ENCODE data around the gene MT1B. TPM values are rescaled to one million over a fixed set of nuclear protein-coding genes. Genes with fewer than 3 reads are reported as not detected.

The MT1B gene
- total and polyA plus RNA-seq, 4 donors, result 1.2 to 1.5 TPM; not detected in 2

GRCh38 chr16:56608043-56608875, 43.4 kb upstream of the MT1B start, which contains the start of gene MT2A (continued):
- TF ChIP-seq CTCF (IDR thresholded peaks at IDR 0.05; ENCODE audit: low read depth, low read length, missing input control), result no peak
- TF ChIP-seq RXRA (IDR thresholded peaks at IDR 0.05), result peak; percentile 57 to 85
- TF ChIP-seq HNF4G (IDR thresholded peaks at IDR 0.05), result no peak

GRCh38 chr16:56608876-56609462, 42.7 kb upstream of the MT1B start:
- Histone ChIP-seq H3K9me3 (ENCODE audit: control insufficient read depth in 4 of 4, low read length in 3 of 4) (no peaks in the 10 kb centered on the region), H3K36me3 (ENCODE audit: control insufficient read depth in 4 of 4, insufficient read depth in 3 of 4, low read depth in 1 of 4, low read length in 3 of 4) (no peaks in the 10 kb centered on the region), H3K27ac (ENCODE audit: low read depth in 1 of 2, low read length in 2 of 2) (peak overlapping the region; percentile 98 to 99), H3K4me1 (ENCODE audit: control insufficient read depth in 4 of 4, insufficient read depth in 4 of 4, low read length in 3 of 4) (peaks cover 6 to 37% (median 13%) of the 10 kb centered on the region in 4 donors), H3K9ac (ENCODE audit: low read depth in 1 of 2, low read length in 2 of 2) (peak overlapping the region; percentile 79 to 98), H3K27me3 (ENCODE audit: control insufficient read depth in 4 of 4, insufficient read depth in 4 of 4, low read length in 3 of 4) (no peaks in the 10 kb centered on the region), H3K4me3 (ENCODE audit: low read depth in 1 of 3, low read length in 3 of 3) (peak overlapping the region; percentile 68 to 90 (median 88))
- under 1% methylated on average over 21 of the region's 21 CpGs for whole genome bisulfite sequencing
- TF ChIP-seq REST (IDR thresholded peaks at IDR 0.05), result no peak
- no peak for TF ChIP-seq YY1 (IDR thresholded peaks at IDR 0.05)
- TF ChIP-seq ATF3 (IDR thresholded peaks at IDR 0.05), result no peak
- no peak for TF ChIP-seq HNF4G (IDR thresholded peaks at IDR 0.05)
- no peak for TF ChIP-seq HNF4A (conservative IDR thresholded peaks at IDR 0.05)
- TF ChIP-seq EGR1 (IDR thresholded peaks at IDR 0.05; ENCODE audit: low read depth in 2 of 2), result no peak
- no peak for TF ChIP-seq SP1 (IDR thresholded peaks at IDR 0.05)
- TF ChIP-seq JUND (IDR thresholded peaks at IDR 0.05), result no peak
- no peak for TF ChIP-seq RXRA (IDR thresholded peaks at IDR 0.05)
- no peak for TF ChIP-seq NR2F2 (IDR thresholded peaks at IDR 0.05)
- no peak for TF ChIP-seq CTCF (IDR thresholded peaks at IDR 0.05; ENCODE audit: low read depth, low read length, missing input control)
- TF ChIP-seq TAF1 (conservative IDR thresholded peaks at IDR 0.05), result no peak
- DNase-seq (ENCODE audit: low spot score), result no peak

All from liver (tissue), 9 donors.